Renal pelvis (tissue), 4 donors: Measurements from ENCODE around the gene SNN. TPM values are rescaled to one million over a fixed set of nuclear protein-coding genes. Genes with fewer than 3 reads are reported as not detected.

Experiments
- DNase-seq: peaks from one replicate; pipeline ENCODE4 v3.0.0-alpha.2; 2013
- polyA plus RNA-seq, 3 donors: library from polyadenylated mRNA; unstranded; fragments of 120-200 nt; gene quantifications; one replicate each; pipeline ENCODE4 v1.2.1, GENCODE V29; 2013; ENCODE audit not compliant: insufficient read length in 3 of 3

Gene SNN
- polyA plus RNA-seq, 3 donors, result 35.5 to 44.4 (median 38.6) TPM

- DNase-seq, result no peak
These were observed 37.0 kb upstream of the SNN start for GRCh38 chr16:11631214-11631613.

DNA sequence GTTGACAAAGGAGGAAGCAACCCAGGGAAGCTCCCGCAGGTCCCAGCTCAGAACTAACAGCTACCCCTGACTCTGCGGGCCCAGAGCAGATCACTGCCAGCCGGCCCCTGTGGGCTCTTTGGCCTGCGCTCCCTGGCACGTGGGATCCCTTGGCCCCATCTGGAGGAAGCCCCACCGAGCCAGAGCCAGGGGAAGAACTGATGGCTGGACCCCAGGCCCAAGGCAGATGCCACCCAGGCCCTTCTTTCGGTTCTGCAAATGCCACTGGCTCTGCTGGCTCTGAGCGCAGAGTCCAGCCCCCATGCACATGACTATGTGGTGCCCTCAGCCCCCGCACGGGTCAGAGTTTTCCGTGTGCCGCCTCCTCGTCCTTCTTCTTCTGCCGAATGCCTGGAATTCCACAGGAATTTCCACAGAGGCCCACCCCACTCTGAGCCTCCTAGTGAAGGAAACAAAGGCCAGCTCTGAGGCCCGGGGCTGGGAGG is 35.8 kb upstream of the SNN start:
- peak; percentile 74 for DNase-seq

- DNase-seq, result no peak
These were observed 35.1 kb upstream of the SNN start for GRCh38 chr16:11633113-11633512.

DNA sequence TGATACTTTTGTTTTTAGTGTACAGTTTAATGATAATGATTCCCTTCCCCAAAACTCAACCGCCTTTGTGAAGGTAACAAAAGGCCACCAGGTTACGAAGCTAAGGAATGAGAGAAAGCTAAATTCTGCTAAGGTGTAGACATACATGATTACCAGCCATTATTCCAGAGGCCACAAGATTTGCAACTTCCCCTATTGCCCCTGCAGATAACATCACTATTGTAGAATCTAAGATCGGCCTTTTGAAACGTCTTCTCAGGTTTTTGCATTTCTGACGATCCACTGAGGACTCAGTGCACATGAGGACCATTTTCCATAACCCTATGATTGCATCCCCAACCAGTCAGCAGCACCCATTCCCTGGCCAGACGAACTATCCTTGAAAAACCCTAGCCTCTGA is 33.9 kb upstream of the SNN start:
- no peak for DNase-seq

DNA sequence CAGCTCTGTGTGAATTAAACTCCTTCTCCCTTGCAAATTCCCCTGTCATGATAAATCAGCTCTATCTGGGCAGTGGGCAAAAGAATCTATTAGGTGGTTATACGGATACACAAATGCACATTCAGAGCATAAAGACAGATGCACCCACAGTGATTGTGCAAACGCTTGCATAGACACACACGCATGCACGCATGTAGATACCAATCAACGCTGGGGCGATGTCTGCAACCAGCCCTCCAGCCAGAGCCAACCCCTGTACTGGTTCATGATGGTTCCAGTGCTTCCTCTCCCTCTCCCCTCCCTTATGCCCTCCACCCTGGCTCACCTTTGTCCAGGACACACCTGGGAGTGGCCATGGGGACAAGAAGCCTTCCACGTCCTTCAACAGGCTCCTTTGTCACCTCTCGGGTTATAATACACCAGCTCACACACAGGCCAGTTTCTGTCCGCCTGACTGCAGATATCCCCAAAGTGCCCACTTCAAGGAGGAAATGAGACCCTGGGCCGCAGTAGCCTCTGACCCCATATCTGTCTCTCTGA is 33.1 kb upstream of the SNN start:
- no peak for DNase-seq

DNA sequence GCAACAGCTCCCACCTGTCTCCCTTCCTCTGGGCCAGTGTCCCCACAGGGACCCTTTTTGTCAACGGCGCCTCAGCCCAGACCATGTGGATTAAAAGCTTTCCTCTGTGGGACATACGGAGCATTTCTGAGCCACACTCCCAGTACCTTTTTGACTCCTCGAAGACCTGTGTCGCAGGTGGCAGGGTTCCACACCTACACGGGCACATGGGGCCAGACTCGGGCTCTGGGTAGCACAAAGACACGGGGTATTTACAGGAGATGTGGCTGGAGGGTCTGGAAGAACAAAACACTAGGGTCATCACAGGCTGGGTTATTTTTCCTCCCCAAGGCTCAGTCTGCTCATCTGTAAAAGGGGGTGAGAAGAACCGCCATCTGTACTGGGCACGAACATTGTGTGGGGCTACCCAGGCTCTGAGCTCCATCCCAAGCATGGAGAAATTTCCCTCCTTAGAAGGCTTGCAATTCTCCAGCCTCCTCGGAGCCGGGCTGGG is 32.5 kb upstream of the SNN start:
- no peak for DNase-seq

GRCh38 chr16:11636172-11636721 is 32.0 kb upstream of the SNN start:
- peak; percentile 64 for DNase-seq

DNA sequence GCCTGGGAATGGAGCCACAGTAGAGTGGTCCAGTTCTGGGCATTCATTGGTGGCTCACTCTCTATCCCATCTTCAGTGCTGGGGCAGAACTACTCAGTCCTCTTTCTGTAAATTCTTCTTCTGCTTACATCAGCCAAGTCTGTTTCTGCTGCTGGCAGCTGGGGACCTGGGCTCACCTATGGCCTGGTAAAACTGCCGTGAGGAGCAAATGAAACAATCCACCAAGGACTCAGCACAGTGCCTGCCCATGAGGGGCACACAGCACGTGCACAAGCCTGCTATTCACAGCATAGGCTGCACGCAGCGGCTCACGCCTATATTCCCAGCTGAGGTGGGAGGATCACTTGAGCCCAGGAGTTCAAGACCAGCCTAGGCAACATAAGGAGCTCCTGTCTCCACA is 30.9 kb upstream of the SNN start:
- no peak for DNase-seq

GRCh38 chr16:11638140-11638539 is 30.1 kb upstream of the SNN start:
- no peak for DNase-seq

DNA sequence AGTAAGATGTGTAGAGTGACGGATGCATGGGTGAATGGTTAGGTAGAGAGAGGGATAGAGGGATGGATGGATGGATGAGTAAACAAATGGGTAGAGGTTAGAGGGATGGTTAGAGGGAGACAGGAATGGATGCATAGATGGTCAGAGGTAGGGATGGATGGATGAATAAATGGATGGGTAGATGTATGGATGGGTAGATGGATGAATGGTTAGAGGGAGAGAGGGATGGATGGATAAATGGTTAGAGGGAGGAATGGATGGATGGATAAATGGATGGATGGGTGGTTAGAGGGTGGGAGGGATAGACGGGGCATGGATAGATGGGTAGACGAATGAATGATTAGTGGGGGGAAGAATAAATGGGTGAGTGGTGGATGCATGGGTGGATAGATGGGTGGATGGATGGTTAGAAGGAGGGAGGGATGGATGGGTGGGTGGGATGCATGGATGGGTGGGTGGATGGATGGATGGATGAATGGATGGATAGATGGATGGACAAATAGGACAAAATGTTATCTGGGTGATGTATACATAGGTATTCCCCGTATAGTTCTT is 29.2 kb upstream of the SNN start:
- DNase-seq, result no peak

GRCh38 chr16:11639925-11640899 is 28.0 kb upstream of the SNN start:
- no peak for DNase-seq

- no peak for DNase-seq
These were observed 27.1 kb upstream of the SNN start for GRCh38 chr16:11640987-11641817.

DNA sequence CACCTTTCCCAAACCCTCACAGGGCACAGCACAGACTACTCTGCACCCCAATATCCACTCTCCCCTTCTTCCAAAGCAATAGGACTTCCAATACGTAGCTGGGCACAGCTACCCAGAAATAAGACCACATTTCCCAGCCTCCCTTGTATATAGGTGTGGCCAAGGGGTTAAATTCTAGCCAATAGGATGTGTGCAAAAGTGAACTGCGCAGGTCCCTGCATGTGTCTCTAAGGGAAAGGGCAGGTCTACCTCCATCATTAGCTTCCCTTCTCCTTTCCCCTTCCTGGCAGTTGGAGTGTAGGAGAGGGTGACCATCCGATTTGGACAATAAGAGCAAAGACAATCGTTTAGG is 25.5 kb upstream of the SNN start:
- DNase-seq, result no peak

- DNase-seq, result no peak
These were observed 19.0 kb upstream of the SNN start for GRCh38 chr16:11649276-11649675.

- DNase-seq, result no peak
These were observed 17.3 kb upstream of the SNN start for GRCh38 chr16:11650641-11651591.

DNA sequence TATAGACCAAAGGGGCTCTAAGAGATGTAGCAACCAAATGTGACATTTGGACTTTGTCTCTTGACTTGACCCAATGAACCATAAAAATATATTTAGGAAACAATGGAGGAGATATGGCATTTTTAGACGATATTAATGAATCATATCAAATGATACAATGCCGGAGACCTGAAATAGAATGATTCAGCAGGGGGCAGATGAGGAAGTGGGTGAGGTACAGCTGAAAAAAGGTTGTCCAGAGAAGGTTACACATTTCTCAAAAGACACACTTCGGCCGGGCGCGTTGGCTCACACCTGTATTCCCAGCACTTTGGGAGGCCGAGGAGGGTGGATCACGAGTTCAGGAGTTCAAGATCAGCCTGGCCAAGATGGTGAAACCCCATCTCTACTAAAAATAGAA is 16.5 kb upstream of the SNN start:
- DNase-seq, result no peak

DNA sequence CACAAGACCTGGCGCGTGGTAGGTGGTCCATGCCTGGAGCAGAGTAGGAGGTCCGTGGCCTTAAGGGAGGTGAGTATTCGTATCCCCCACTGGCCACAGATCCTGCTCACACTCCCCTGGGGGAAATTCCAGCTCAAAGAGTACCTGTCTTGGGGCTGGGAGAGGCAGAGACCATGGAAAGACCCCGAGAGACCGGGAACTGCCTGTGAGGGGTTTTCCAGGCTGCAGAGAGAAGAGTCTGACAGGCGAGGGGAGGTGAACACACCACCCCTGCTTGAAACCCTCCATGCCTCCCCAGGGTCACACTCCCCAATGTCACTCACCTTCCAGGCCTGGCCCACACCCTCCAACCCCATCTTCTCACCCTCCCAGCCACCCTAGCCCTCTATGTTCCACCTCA is 12.6 kb upstream of the SNN start:
- no peak for DNase-seq

DNA sequence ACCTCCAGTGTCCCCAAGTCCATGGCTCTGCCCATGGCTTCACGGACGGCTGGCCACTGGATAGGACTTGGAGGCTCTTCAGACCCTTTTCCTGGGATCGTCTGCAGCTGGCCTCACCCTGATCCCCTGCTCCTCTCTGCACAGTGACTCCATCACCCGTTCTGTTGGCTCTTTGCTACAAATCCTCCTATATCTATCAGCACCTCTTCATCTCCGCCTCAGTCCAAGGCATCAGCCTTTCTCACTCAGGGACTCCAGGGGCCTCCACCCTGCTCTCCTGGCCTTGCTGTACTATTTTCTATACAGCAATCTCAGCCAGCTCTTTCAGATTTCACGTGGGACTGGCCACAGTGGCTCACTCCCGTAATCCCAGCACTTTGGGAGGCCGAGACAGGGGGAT is 10.7 kb upstream of the SNN start:
- DNase-seq, result no peak

DNA sequence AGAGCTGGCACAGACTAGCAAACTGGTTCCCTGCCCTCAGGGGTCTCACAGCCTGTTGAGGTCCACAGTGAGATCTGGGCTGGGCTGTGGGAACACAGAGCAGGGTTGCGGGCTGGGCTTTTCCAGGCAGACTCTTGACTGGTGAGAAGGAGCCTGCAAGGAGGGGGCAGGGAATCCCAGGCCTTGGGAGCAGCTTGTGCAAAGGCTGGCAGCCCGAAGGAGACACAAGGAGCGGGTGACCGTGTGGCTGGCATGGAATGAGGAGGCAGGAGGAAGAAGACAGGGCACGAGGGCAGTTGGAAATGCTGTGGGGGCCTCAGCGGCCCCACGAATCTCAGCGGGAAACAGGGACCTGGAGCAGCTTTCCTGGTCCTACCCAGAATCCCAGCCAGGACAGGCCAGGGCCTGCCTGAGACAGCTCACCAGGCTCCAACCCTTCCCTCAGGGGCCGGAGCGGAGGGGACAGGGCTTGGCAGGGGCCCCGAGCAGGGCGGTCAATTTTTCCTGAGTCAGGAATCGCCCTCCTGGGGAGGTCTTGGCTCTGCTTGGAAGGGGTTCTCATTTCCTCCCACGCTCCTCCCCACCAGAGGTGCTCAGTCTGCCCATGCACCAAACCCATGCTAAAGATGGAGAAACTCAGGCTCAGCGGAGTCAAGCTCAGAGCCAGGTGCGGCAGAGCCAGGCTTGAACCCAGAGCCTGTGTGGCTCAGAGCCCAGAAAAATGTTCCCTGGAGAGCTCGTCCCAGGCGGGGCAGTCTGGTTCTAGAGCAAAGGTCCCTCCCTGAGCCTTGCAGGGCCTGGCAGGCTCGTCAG is 9.2 kb upstream of the SNN start:
- no peak for DNase-seq

GRCh38 chr16:11660565-11660964 is 7.7 kb upstream of the SNN start:
- no peak for DNase-seq
